HepG2 (cell line): ENCODE results near the gene ZXDC. TPM values are rescaled to one million over a fixed set of nuclear protein-coding genes. Genes with fewer than 3 reads are reported as not detected.

Experiments used
- ATAC-seq: fragments of 200-7000 bp; cut with Tn5 transposase; 3 replicates; pipeline ENCODE4 v1.9.1; 2020; ENCODE audit warnings: mild to moderate bottlenecking, moderate library complexity
- BruUV-seq: library from RNA; stranded (reverse); fragments of 400-500 nt; replicated peaks from 2 replicates; lab custom pipeline; 2021; lab: Mats Ljungman, UMichigan
- CTCF ChIA-PET: fragments of 300-600 bp; formaldehyde crosslinking; extraction: SDS; loops from one replicate; lab custom pipeline; 2021; ENCODE audit warnings: low total read pairs, inconsistent platforms, low intra/inter-chr PET ratio; lab: Yijun Ruan, JAX
- POLR2A ChIA-PET: fragments of 350-600 bp; sonication (Branson Sonifier 250); formaldehyde crosslinking; loops from one replicate; lab custom pipeline; 2020; ENCODE audit warnings: antibody characterized with exemption, inconsistent platforms; lab: Yijun Ruan, JAX
- DNase-seq: peaks from one replicate; pipeline ENCODE4 v3.0.0-alpha.2; 2015; ENCODE audit warnings: low spot score
- FAIRE-seq: peaks from 3 replicates; lab custom pipeline; 2011; peaks lifted over from hg19 to GRCh38; lab: Jason Lieb, UNC
- H2AFZ ChIP-seq: one replicate; pipeline ENCODE4 v1.6.1; 2011; ENCODE audit warnings: low read length, inconsistent platforms
- H3K27ac ChIP-seq: fragments of 300-600 bp; 3 replicates; pipeline ENCODE4 v1.8.0; 2011; ENCODE audit warnings: mixed run types, mild to moderate bottlenecking, mixed read lengths, low read length, inconsistent platforms; ENCODE audit not compliant: insufficient read depth; ENCODE audit errors: extremely low read length
- H3K27me3 ChIP-seq, 2 experiments: fragments of 200-600 bp in 1 of 2; 2 replicates in 1 of 2; 3 replicates in 1 of 2; pipeline versions ENCODE4 v1.6.0 to v1.8.0; 2011; ENCODE audit warnings: low read length in 2 of 2, mild to moderate bottlenecking in 2 of 2, moderate library complexity in 2 of 2, inconsistent platforms in 1 of 2; ENCODE audit not compliant: insufficient read depth in 2 of 2, control insufficient read depth in 1 of 2
- H3K36me3 ChIP-seq, 2 experiments: fragments of 200-600 bp in 1 of 2; replicated peaks in 1 of 2; 2 replicates in 1 of 2; 3 replicates in 1 of 2; pipeline versions ENCODE4 v1.5.1 to v1.8.0; 2011; ENCODE audit warnings: low read length in 2 of 2, inconsistent platforms in 1 of 2; ENCODE audit not compliant: insufficient read depth in 2 of 2, control insufficient read depth in 1 of 2
- H3K4me1 ChIP-seq: 2 replicates; pipeline ENCODE4 v1.5.1; 2012; ENCODE audit warnings: low read length, inconsistent platforms; ENCODE audit not compliant: insufficient read depth
- H3K4me2 ChIP-seq: 2 replicates; pipeline ENCODE4 v1.6.0; 2011; ENCODE audit warnings: low read depth, low read length, inconsistent platforms
- H3K4me3 ChIP-seq, 3 experiments: fragments of 200-600 bp in 1 of 3; sonication (generic), shearing (Covaris generic) in 1 of 3; replicated peaks in 1 of 3; 2 replicates each; pipeline ENCODE4 v1.5.1; 2011 to 2016; ENCODE audit warnings: low read length in 3 of 3, inconsistent platforms in 2 of 3, low read depth in 2 of 3, mild to moderate bottlenecking in 2 of 3, control low read depth in 1 of 3, mixed read lengths in 1 of 3; ENCODE audit not compliant: insufficient read depth in 1 of 3
- H3K79me2 ChIP-seq: one replicate; pipeline ENCODE4 v1.6.1; 2011; ENCODE audit warnings: low read length, inconsistent platforms; ENCODE audit not compliant: insufficient read depth
- H3K9ac ChIP-seq: 2 replicates; pipeline ENCODE4 v1.6.0; 2011; ENCODE audit warnings: mild to moderate bottlenecking, low read depth, low read length, inconsistent platforms; ENCODE audit not compliant: insufficient read depth
- H3K9me3 ChIP-seq: 2 replicates; pipeline ENCODE4 v1.5.1; 2012; ENCODE audit warnings: mild to moderate bottlenecking, low read length
- H4K20me1 ChIP-seq: 2 replicates; pipeline ENCODE4 v1.6.0; 2011; ENCODE audit warnings: inconsistent platforms, mild to moderate bottlenecking, low read length, moderate library complexity; ENCODE audit not compliant: insufficient read depth
- KDM4B ChIP-seq: sonication (generic); formaldehyde crosslinking; IDR thresholded peaks from 2 replicates; pipeline ENCODE4 v1.4.0; 2020; ENCODE audit warnings: missing genetic modification reagents
- MIER2 ChIP-seq: IDR thresholded peaks from 2 replicates; pipeline ENCODE4 v1.6.1; 2016; ENCODE audit warnings: missing biosample characterization, missing genetic modification reagents
- MLLT10 ChIP-seq: sonication (generic); formaldehyde crosslinking; IDR thresholded peaks from 2 replicates; pipeline ENCODE4 v1.4.0; 2020; ENCODE audit warnings: missing genetic modification reagents
- MTF2 ChIP-seq: sonication (generic); formaldehyde crosslinking; IDR thresholded peaks from 2 replicates; pipeline ENCODE4 v1.5.0; 2020; ENCODE audit warnings: missing genetic modification reagents, borderline replicate concordance
- SAFB2 ChIP-seq: sonication (generic); formaldehyde crosslinking; IDR thresholded peaks from 2 replicates; pipeline ENCODE4 v1.5.1; 2020; ENCODE audit warnings: missing genetic modification reagents, low read depth, mild to moderate bottlenecking, borderline replicate concordance
- ZNF260 ChIP-seq: sonication (generic); formaldehyde crosslinking; IDR thresholded peaks from 2 replicates; pipeline ENCODE4 v1.4.0; 2020; ENCODE audit warnings: missing genetic modification reagents, low read depth, mild to moderate bottlenecking, borderline replicate concordance
- ZNF577 ChIP-seq: sonication (generic); formaldehyde crosslinking; IDR thresholded peaks from 2 replicates; pipeline ENCODE4 v1.4.0; 2020; ENCODE audit warnings: mild to moderate bottlenecking, low read depth, missing genetic modification reagents, borderline replicate concordance
- ZNF616 ChIP-seq: sonication (generic); formaldehyde crosslinking; IDR thresholded peaks from 2 replicates; pipeline ENCODE4 v1.5.0; 2020; ENCODE audit warnings: low read depth, mild to moderate bottlenecking, missing genetic modification reagents
- WGBS: methylation state at CpG from one replicate; pipeline ENCODE4 v1.1.6; 2017; ENCODE audit warnings: low lambda C conversion rate; 5-methylcytosine and 5-hydroxymethylcytosine counted together
- in situ Hi-C: cut with HindIII; loops from 2 replicates; pipeline ENCODE4 v1.10.0; 2017; ENCODE audit warnings: low pct_unique_long_range_greater_than_20kb; ENCODE audit not compliant: extremely low pct_ligation_motif_present
- intact Hi-C: fragments of 100-400 bp; cut with micrococcal nuclease; formaldehyde crosslinking; loops from one replicate; pipeline ENCODE4 v1.10.0; 2022; ENCODE audit not compliant: unreplicated experiment
- polyA plus RNA-seq, 8 experiments: library from polyadenylated mRNA; depleted of rRNA in 3 of 8; stranded (reverse) in 7 of 8; unstranded in 1 of 8; fragments of >200 nt; fragmentation: Illumina TruSeq in 4 of 8; extraction: Trizol in 4 of 8; gene quantifications; 2 replicates each; pipeline versions ENCODE4 v1.2.1 to v1.2.3, GENCODE V29; 2011 to 2016; ENCODE audit warnings: low read depth in 4 of 8, missing spikeins in 1 of 8, mixed read lengths in 1 of 8; ENCODE audit not compliant: insufficient read depth in 1 of 8
- total RNA-seq, 5 experiments: library from RNA; depleted of rRNA; stranded (reverse); fragments of >200 nt; fragmentation: Illumina TruSeq; extraction: Trizol; gene quantifications; 2 replicates each; pipeline ENCODE4 v1.2.3, GENCODE V29; 2016; ENCODE audit warnings: low read depth in 1 of 5
- TF ChIP-seq, protein P1 (sequence below): sonication (generic); formaldehyde crosslinking; IDR thresholded peaks from 2 replicates; pipeline ENCODE4 v1.5.0; 2020; ENCODE audit warnings: mild to moderate bottlenecking, missing genetic modification reagents
- TF ChIP-seq, protein P2 (sequence below): sonication (generic); formaldehyde crosslinking; IDR thresholded peaks from 2 replicates; pipeline ENCODE4 v1.5.1; 2020; ENCODE audit warnings: mild to moderate bottlenecking, missing genetic modification reagents, moderate library complexity
- TF ChIP-seq, protein P3 (sequence below): sonication (generic); formaldehyde crosslinking; IDR thresholded peaks from 2 replicates; pipeline ENCODE4 v1.5.1; 2020; ENCODE audit warnings: missing genetic modification reagents, mild to moderate bottlenecking, borderline replicate concordance
- TF ChIP-seq, protein P4 (sequence below): sonication (generic); formaldehyde crosslinking; IDR thresholded peaks from 2 replicates; pipeline ENCODE4 v1.5.1; 2020; ENCODE audit warnings: missing genetic modification reagents, mild to moderate bottlenecking, borderline replicate concordance

The ZXDC gene
- total and polyA plus RNA-seq, 2 of the 13 experiments (the other 11 are each of a cell fraction or from before 2014, with no cell fraction given), result 17.6 to 21.2 TPM

DNA sequence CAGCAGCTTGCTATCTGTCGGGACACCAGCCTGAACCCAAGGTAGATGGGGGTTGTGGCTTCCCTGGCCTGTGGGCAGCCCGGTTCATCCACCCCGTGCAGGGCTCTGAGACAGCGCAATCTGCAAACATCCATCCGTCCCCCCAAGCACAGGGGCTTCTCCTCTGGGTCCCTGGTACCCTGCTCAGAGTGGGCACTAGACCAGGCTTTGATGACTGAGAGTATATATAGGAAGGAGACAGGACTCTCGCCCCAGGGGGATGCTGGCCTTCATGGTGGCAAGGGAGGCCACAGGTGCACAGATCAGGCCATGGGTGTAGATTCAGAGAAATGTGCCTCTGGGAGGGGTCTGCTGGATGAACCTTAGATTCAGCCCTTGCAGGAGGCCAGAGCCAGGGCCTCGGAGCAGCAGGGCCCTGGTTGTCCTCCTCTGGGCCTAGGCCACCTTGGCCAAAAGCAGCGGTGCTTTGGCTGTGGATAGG, 40.7 kb downstream of the ZXDC start:
- H4K20me1 ChIP-seq, result no peaks in the 10 kb centered on the region
- no peak for FAIRE-seq
- H3K27me3 ChIP-seq, result no peaks in the 10 kb centered on the region
- no peak overlapping the region for H3K4me2 ChIP-seq
- 87% methylated on average over 4 of the region's 8 CpGs for WGBS
- ATAC-seq, result peak; percentile 17
- BruUV-seq, result no TSS peak
- TF ChIP-seq ZNF577, result no peak
- TF ChIP-seq MLLT10 (CRISPR knock-in tag), result no peak
- TF ChIP-seq, protein P1, sequence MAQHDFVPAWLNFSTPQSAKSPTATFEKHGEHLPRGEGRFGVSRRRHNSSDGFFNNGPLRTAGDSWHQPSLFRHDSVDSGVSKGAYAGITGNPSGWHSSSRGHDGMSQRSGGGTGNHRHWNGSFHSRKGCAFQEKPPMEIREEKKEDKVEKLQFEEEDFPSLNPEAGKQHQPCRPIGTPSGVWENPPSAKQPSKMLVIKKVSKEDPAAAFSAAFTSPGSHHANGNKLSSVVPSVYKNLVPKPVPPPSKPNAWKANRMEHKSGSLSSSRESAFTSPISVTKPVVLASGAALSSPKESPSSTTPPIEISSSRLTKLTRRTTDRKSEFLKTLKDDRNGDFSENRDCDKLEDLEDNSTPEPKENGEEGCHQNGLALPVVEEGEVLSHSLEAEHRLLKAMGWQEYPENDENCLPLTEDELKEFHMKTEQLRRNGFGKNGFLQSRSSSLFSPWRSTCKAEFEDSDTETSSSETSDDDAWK (CRISPR knock-in tag), result no peak
- TF ChIP-seq ZNF616 (CRISPR knock-in tag), result no peak
- no peak for TF ChIP-seq SAFB2 (CRISPR knock-in tag)
- no peak for TF ChIP-seq KDM4B (CRISPR knock-in tag)
- no peak for TF ChIP-seq MIER2 (CRISPR knock-in tag)
- TF ChIP-seq ZNF260, result no peak
- TF ChIP-seq, protein P2, sequence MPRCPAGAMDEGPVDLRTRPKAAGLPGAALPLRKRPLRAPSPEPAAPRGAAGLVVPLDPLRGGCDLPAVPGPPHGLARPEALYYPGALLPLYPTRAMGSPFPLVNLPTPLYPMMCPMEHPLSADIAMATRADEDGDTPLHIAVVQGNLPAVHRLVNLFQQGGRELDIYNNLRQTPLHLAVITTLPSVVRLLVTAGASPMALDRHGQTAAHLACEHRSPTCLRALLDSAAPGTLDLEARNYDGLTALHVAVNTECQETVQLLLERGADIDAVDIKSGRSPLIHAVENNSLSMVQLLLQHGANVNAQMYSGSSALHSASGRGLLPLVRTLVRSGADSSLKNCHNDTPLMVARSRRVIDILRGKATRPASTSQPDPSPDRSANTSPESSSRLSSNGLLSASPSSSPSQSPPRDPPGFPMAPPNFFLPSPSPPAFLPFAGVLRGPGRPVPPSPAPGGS (CRISPR knock-in tag), result no peak
- TF ChIP-seq, protein P3, sequence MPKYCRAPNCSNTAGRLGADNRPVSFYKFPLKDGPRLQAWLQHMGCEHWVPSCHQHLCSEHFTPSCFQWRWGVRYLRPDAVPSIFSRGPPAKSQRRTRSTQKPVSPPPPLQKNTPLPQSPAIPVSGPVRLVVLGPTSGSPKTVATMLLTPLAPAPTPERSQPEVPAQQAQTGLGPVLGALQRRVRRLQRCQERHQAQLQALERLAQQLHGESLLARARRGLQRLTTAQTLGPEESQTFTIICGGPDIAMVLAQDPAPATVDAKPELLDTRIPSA (CRISPR knock-in tag), result no peak
- no peak for TF ChIP-seq MTF2
- TF ChIP-seq, protein P4, sequence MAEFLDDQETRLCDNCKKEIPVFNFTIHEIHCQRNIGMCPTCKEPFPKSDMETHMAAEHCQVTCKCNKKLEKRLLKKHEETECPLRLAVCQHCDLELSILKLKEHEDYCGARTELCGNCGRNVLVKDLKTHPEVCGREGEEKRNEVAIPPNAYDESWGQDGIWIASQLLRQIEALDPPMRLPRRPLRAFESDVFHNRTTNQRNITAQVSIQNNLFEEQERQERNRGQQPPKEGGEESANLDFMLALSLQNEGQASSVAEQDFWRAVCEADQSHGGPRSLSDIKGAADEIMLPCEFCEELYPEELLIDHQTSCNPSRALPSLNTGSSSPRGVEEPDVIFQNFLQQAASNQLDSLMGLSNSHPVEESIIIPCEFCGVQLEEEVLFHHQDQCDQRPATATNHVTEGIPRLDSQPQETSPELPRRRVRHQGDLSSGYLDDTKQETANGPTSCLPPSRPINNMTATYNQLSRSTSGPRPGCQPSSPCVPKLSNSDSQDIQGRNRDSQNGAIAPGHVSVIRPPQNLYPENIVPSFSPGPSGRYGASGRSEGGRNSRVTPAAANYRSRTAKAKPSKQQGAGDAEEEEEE, result no peak
- TF ChIP-seq, all 625 proteins: peak for 0
- Histone ChIP-seq H3K4me3 (no peak overlapping the region), H3K4me1 (no peaks in the 10 kb centered on the region), H3K79me2 (no peaks in the 10 kb centered on the region), H3K9ac (no peak overlapping the region), H3K36me3 (peaks cover 9 to 39% of the 10 kb centered on the region in 2 experiments; a peak in 4 of 5 replicates), H3K9me3 (no peaks in the 10 kb centered on the region), H3K27ac (no peak overlapping the region), H2AFZ (no peak overlapping the region)
- POLR2A ChIA-PET, result no interaction called here
- CTCF ChIA-PET, result no interaction called here
- intact Hi-C loops, result loop anchor here (2.0 kb wide), 1 partner anchor 78 kb away; the partner anchor contains the start of gene KLF15
- in situ Hi-C loops, result no loop called here
- DNase-seq, result no peak
